GM19043 (cell line): ENCODE measurements around the gene ATP8A1.

ENCODE experiments used
- ATAC-seq: cut with Tn5 transposase; IDR thresholded peaks from one replicate; pipeline ENCODE4 v1.9.1; 2021; ENCODE audit warnings: low read depth; ENCODE audit not compliant: unreplicated experiment

Gene ATP8A1

GRCh38 chr4:42628740-42629139, 28.2 kb downstream of the ATP8A1 start:
- no peak for ATAC-seq

DNA sequence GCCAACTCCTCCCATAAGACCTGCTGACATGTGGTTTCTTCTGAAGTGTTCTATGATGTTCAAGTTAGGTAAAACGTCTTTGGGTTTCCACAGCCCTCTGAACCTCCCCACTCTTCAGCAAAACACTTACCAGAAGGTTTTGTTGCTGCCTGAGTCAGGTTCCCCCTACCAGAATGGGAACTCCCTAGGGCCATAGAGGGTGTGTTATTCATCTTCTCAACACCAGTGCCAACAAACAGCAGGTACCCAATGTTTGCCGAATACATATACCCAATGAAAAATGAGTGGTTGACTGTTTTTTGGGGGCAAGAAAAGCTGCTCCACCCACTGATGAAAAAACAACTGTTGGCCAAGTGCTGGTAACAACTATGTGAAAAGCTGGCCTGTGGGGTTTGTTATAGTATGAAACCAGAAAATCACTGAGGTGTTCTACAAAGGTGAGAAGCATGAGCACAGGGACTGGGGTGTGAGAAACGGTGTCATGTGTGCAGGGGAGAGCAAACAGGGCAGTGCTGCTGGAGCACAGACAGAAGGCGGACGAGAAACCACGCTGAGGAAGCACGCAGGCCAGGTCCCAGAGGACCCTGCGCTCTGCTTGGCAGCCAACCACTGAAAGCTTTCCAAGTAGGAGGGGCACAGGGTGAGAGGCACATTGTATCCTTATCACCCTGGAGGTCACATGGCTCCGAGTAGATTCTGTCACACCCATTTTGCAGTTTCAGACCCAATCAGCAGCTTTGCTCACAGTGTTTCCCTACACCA, 28.8 kb downstream of the ATP8A1 start:
- peak; percentile 91 for ATAC-seq

- no peak for ATAC-seq
Observed at GRCh38 chr4:42626629-42627146, 30.2 kb downstream of the ATP8A1 start.

DNA sequence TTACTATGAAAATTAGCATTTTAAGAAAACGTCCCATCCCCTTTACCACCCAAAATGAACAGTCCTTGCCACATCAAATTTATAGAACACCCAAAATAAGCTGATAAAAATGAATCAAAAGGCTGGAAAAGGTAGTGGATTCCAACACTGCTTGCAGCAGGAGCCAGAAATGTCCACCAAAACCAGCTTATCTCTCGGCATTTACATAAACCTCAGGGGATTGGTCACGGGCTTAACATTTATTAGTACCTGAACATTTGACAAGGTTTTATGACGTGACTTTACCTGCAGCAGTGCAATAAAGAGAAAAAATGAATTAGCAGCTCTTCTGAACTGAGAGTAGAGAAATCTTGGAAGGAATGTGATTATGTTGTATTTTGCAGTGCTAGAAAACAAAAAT, 31.6 kb downstream of the ATP8A1 start:
- ATAC-seq = no peak

DNA sequence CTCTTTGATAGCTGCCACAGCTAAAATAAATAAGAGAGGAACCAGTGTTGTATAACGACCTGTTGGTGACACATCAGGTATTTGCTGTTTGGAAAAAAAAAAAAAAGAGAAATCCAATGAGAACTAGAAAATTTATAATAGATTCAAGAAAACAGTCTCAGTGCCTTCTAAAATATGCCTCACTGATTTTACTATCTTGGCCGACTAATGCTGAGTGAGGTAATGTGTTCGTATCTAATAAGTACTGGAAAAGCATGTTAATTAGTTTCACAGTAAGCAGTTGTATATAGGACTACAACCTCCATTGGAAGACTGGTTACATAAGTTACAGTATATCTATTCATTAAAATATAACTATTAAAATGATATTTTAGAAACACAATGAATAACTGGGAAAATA, 32.4 kb downstream of the ATP8A1 start:
- ATAC-seq = no peak

DNA sequence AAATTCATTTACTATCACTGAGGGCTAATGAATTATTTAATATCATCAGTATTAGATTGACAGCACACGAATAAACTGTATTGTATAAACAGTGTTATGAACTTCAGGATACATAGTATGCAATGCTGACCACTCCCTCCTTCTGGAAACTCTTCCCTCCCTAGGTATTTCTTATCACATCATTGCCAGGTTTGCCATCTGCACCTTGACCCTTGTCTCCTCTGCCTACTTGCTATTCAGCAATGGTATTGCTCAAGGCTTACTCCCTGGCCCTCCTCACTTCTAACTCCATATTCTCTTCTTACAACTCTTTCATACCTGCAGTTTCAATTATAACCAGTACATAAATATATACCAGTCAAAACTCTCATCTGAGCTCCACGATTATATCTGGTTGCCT, 38.9 kb downstream of the ATP8A1 start:
- no peak for ATAC-seq

GRCh38 chr4:42617030-42617429, 39.9 kb downstream of the ATP8A1 start:
- ATAC-seq = no peak

DNA sequence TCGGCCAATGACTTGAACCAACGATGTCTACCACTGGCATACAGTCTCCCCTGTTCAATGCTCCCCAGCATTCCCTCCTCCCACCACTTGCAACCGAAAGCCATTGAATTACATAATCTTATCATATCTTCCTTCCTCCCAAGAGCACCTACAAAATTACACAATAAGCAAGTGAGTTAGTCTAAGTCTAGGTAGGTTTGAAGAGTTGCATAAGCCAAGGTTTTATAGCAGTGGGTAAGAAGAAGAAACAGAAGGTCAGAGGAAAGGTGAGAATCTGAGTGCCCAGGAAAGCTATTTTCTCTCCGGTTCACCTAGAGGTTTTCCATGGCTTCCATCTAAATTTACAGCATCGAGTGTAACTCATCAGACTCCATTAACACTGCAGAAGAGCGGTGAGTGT, 40.3 kb downstream of the ATP8A1 start:
- ATAC-seq = no peak

DNA sequence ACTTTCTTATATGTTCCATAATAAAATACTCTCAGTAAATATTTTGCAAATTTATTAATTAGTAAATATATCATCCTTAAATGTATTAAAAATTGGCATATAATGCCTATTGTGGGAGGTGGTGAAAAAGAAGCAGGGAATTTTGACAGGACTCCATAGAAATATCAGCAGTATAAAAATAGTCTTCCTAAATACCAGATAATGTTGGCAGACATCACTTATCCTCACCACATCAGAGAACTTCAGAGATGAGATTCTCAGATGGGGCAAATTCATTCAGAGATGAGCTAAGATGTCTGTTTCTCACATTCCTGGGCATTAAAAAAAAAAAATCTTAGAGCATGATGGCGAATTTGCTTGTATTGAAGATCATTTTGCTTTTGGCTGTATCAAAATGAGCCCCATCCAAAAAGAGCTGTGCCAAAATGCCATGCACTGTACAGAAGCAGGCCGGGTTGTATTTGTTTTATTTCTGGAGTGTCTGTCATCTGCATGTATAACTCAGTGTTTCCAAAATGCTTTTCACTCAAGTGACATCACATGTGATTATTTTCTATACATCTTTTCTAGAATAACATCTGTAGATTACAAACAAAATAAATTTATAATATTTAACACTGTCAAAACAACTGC, 41.7 kb downstream of the ATP8A1 start:
- ATAC-seq = no peak

DNA sequence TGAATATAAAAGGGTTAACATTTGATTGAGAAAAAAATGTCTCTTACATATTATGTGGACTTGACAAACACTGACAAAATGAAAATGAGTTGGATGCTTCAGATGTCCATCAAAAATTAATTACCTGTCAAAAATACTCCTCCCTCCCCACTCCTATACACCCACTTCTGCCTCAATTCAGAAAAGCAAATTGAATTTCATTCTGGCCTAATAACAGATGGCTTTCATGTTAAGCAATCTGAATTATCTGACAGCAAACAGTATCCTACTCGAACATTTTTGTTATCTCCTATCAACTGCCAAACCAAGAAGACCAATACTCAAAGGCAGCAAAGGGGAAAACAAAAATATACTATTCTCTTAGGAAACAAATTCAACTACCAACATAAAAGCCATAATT, 44.0 kb downstream of the ATP8A1 start:
- ATAC-seq = no peak

- ATAC-seq = no peak
Observed at GRCh38 chr4:42610941-42611340, 46.0 kb downstream of the ATP8A1 start.

DNA sequence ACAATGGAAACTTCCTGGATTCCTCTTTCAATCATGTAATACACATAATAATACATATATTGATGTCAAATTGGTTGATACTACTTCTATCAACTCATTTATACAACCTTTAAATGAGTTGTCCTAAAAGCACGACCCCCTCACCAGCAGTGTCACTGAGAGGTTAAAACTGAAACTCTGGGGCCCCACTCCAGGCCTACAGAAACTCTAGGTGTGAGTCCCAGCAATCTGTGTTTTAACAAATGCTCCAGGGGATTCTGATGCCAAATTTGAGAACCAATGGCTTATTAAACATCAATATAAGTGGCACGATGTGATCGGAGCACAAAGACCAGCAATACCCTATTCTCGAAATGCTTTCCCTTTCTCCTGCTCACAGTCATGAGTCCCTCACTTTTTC, 47.9 kb downstream of the ATP8A1 start:
- ATAC-seq = no peak

- ATAC-seq = no peak
Observed at GRCh38 chr4:42608551-42608950, 48.4 kb downstream of the ATP8A1 start.

GRCh38 chr4:42607011-42607726, 49.7 kb downstream of the ATP8A1 start:
- no peak for ATAC-seq

DNA sequence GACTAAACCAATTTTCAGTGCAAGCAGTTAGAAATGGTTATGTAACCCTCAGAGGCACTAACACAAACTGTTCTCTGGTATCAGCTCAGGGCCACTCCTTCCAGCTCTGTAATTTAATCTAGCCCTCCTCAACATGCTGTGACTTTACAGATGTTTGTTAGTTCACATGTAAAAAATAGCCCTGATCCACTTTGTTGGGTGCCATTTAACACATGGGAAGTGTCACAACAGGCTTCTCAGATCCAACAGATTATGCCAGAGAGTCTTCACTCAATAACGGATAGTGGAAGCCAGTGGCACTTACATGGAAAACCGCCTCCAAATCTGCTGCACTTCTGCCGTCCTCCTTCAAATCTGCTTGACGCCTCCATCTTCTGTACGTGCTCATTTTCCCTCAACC, 51.6 kb downstream of the ATP8A1 start:
- ATAC-seq = no peak

DNA sequence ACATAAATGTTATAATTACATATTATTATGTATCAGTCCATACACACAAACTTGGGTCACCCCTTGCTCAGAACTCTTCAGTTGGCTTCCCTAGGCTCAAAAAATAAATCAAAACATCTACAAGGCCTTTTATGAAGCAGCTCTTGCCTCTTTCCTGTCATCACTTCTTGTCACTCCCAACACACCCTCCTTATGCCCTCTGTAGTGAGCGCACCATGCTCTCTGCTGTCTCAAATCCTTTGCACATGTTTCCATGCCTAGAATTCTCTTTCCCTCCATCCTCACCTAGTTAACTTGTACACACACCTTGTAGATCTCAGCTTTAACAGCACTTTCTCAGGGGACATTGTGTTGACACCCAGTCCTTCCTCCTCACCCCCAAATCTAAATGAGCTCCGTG, 53.0 kb downstream of the ATP8A1 start:
- no peak for ATAC-seq

GRCh38 chr4:42600578-42600977, 56.3 kb downstream of the ATP8A1 start:
- no peak for ATAC-seq

DNA sequence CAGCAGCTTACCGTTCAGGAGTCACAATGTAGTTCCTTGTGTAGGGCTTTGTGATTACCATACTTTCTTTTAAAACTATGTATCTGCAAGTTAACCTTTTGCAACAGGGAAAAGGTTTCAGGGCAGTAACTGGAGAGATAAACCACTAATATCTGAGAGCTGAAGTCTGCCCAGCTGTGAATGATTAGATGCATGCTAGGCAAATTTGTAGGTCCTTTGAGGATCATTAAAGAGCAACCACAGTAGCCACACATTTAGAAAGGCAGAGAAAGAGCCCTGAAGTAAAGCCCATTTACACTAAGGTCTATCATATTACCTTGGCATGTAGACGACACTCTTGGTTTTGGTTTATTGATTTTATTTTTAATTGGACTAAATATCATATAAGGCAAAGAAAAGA, 60.0 kb downstream of the ATP8A1 start:
- ATAC-seq = peak; percentile 87

GRCh38 chr4:42594888-42595287, 62.0 kb downstream of the ATP8A1 start:
- no peak for ATAC-seq

DNA sequence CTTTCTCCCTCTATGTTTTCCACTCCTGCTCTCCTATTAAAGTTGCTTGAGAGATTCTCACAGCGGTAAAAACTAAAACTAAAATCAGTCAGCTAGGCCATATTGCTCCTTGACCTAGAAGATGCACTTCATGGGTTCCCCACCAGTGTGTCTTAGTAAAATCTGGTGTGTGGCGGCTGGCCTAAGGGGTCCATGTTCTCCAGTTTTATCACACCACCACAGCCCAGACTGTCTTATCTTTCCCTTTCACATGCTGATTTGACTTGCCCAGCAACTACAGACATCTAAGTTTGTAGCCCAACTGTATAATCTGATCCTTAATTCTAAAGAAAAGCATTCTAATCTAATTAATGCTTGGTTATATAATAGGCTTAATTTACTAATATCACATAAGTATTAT, 68.0 kb downstream of the ATP8A1 start:
- no peak for ATAC-seq

DNA sequence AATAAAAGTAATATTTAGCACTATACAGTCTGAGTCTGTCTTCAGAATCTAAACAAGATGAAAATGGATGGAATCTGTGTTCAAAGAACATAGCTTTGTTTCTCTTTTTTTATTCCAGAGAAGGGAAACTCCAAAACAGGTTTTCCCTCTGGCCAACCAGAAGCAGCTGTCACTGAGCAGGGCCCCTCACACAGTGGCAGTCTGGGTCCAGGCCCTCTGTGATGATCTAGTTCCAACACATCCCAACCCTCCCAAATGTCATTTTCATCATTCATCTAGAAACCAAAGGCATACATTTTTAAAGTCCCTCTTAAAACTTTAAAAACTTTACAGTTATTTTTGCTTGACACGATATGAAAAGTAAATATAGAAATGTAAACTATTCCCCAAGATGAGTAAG, 70.1 kb downstream of the ATP8A1 start:
- ATAC-seq = no peak

- no peak for ATAC-seq
Observed at GRCh38 chr4:42579903-42580302, 77.0 kb downstream of the ATP8A1 start.
